A673 (cell line): ENCODE data around the gene CEACAM21. TPM values are rescaled to one million over a fixed set of nuclear protein-coding genes. Genes with fewer than 3 reads are reported as not detected.

Experiments used
- BruUV-seq: library from RNA; stranded (reverse); fragments of 400-500 nt; replicated peaks from 2 replicates; lab custom pipeline; 2021; lab: Mats Ljungman, UMichigan
- CTCF ChIA-PET: fragments of 300-600 bp; sonication (Branson Sonifier 250); formaldehyde crosslinking; loops from one replicate; lab custom pipeline; 2022; ENCODE audit warnings: antibody characterized with exemption; lab: Charles Lee
- POLR2A ChIA-PET: fragments of 300-600 bp; sonication (Branson Sonifier 250); formaldehyde crosslinking; loops from one replicate; lab custom pipeline; 2022; ENCODE audit warnings: antibody characterized with exemption; ENCODE audit not compliant: low non-redundant PET; lab: Charles Lee
- DNase-seq: peaks from one replicate; pipeline ENCODE4 v3.0.0-alpha.2; 2015; ENCODE audit warnings: low spot score
- H3K27ac ChIP-seq: fragments of 200-600 bp; sonication (generic); 2 replicates; pipeline ENCODE4 v1.5.1; 2016; ENCODE audit warnings: mixed run types, low read depth, mild to moderate bottlenecking, mixed read lengths, antibody characterized with exemption, low read length; ENCODE audit not compliant: poor library complexity, severe bottlenecking
- H3K27me3 ChIP-seq: fragments of 200-600 bp; sonication (generic); replicated peaks from 2 replicates; pipeline ENCODE4 v1.6.1; 2017; ENCODE audit warnings: mixed run types, low read depth, mild to moderate bottlenecking, mixed read lengths, antibody characterized with exemption, low read length; ENCODE audit not compliant: insufficient read depth, poor library complexity
- H3K36me3 ChIP-seq: fragments of 200-600 bp; sonication (generic); 2 replicates; pipeline ENCODE4 v1.6.1; 2016; ENCODE audit warnings: mixed run types, mild to moderate bottlenecking, mixed read lengths, antibody characterized with exemption, low read length; ENCODE audit not compliant: insufficient read depth, poor library complexity, severe bottlenecking
- H3K4me1 ChIP-seq: fragments of 200-600 bp; sonication (generic); 2 replicates; pipeline ENCODE4 v1.6.1; 2017; ENCODE audit warnings: mixed run types, mild to moderate bottlenecking, mixed read lengths, antibody characterized with exemption, low read length; ENCODE audit not compliant: insufficient read depth, poor library complexity, severe bottlenecking
- H3K4me3 ChIP-seq: fragments of 200-600 bp; sonication (generic); 2 replicates; pipeline ENCODE4 v1.5.1; 2016; ENCODE audit warnings: low read depth, mixed run types, mild to moderate bottlenecking, mixed read lengths, low read length; ENCODE audit not compliant: poor library complexity, severe bottlenecking
- H3K9me3 ChIP-seq: fragments of 200-600 bp; sonication (generic); 2 replicates; pipeline ENCODE4 v1.6.1; 2016; ENCODE audit warnings: mixed run types, low read depth, mild to moderate bottlenecking, mixed read lengths, antibody characterized with exemption, low read length; ENCODE audit not compliant: poor library complexity, severe bottlenecking
- EZH2 ChIP-seq: fragments of 200-600 bp; sonication (generic); IDR thresholded peaks from 2 replicates; pipeline ENCODE4 v1.6.1; 2017; ENCODE audit warnings: borderline replicate concordance, low read depth, mild to moderate bottlenecking, mixed read lengths, antibody characterized with exemption, low read length; ENCODE audit not compliant: poor library complexity, severe bottlenecking
- intact Hi-C: fragments of 100-400 bp; cut with micrococcal nuclease; formaldehyde crosslinking; loops from one replicate; pipeline ENCODE4 v1.10.0; 2022; ENCODE audit not compliant: unreplicated experiment
- total RNA-seq: library from RNA; stranded (reverse); gene quantifications from 2 replicates; pipeline ENCODE4 v1.2.3, GENCODE V29; 2021
- TF ChIP-seq, protein P1 (sequence below): fragments of 300-800, 200-600 bp; sonication (generic); conservative IDR thresholded peaks from 2 replicates; pipeline ENCODE4 v1.5.1; 2017; ENCODE audit warnings: low read depth, mild to moderate bottlenecking, antibody characterized with exemption, low read length, moderate library complexity, mixed read lengths

CEACAM21 gene
- total RNA-seq, 1 experiment from 2014 or later: 4.3 TPM

DNA sequence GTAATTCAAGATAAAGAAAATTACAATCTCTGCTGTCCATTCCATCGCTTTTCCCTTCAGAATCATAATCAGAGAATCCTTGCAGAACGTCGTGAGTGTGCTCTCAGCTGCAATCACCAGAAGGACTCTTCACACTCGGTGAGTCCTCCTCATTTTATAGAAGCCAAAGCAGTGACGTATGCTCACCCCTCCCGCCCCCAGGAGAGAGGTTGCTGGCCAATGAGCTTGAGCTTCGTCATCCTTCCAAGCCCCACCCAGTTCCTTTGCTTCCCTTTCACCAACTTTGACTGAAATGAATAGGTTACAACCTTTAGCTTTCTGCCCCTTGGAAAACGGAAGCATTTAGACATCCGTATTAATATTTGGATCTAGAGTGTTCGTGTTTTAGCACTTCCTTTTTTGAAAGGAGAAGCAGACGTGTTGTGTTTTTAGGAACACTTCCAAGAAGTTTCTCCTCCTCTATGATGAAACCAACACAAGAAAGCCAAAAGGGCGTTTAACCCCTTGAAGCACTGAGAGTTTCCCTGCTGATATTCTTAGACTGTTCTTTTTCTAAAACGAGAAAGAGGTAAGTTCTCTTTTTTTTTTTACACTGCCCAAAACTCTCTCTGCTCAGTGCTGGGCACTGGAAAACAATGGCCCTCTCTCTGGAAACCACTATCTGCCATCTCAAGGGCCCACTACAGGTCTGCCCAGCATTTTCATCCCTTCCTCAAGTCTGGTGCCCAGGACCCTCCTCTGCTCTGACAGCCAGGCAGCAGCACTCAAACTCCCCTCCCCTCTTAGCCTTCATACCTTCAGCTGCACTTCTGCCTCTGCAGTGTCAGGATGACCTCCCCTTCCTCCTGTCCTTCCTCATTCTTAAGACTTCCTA is 44.3 kb upstream of the CEACAM21 start:
- TSS peak; percentile 84 for BruUV-seq
- peak overlapping the region; percentile 2 for H3K4me3 ChIP-seq
- peak; percentile 91 for DNase-seq
- intact Hi-C loops: no loop called here
- CTCF ChIA-PET: interaction anchor here (2.2 kb wide), 1 partner anchor 32 kb away, joined by 10 read pairs; no protein-coding TSS in a partner anchor
- H3K27ac ChIP-seq: peak overlapping the region; percentile 61
- H3K9me3 ChIP-seq: no peaks in the 10 kb centered on the region
- peaks cover 9% of the 10 kb centered on the region for H3K27me3 ChIP-seq
- POLR2A ChIA-PET: interaction anchor here (0.7 to 1.4 kb wide), 3 partner anchors 20 to 92 kb away, joined by 3 to 4 read pairs (median 4); partner anchors contain the start of gene DMAC2
- peaks cover 10% of the 10 kb centered on the region for H3K4me1 ChIP-seq
- no peak for TF ChIP-seq EZH2
- TF ChIP-seq, protein P1, sequence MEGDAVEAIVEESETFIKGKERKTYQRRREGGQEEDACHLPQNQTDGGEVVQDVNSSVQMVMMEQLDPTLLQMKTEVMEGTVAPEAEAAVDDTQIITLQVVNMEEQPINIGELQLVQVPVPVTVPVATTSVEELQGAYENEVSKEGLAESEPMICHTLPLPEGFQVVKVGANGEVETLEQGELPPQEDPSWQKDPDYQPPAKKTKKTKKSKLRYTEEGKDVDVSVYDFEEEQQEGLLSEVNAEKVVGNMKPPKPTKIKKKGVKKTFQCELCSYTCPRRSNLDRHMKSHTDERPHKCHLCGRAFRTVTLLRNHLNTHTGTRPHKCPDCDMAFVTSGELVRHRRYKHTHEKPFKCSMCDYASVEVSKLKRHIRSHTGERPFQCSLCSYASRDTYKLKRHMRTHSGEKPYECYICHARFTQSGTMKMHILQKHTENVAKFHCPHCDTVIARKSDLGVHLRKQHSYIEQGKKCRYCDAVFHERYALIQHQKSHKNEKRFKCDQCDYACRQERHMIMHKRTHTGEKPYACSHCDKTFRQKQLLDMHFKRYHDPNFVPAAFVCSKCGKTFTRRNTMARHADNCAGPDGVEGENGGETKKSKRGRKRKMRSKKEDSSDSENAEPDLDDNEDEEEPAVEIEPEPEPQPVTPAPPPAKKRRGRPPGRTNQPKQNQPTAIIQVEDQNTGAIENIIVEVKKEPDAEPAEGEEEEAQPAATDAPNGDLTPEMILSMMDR: no peak
- no peaks in the 10 kb centered on the region for H3K36me3 ChIP-seq

DNA sequence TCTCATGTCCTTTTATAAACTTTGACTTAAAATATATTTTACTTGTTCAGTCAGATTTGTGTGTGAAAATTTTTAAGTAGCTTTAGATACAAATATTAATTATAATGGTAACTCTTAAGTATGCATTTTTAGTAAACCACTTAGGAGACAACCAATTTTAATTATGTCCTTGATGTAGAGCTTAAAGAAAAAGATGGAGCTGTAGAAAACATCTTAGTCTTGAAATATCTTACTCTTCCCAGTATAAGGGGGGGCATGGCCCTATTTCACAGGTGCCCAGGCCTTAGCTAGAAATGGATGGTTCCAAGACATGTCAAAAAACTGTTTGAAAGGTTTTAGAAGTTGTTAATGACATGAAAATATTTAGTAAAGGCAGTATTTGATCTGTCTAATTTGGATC is 43.4 kb upstream of the CEACAM21 start:
- no peak overlapping the region for H3K27ac ChIP-seq
- BruUV-seq: no TSS peak
- ChIA-PET CTCF (interaction anchor here (2.2 kb wide), 1 partner anchor 31 kb away, joined by 10 read pairs; no protein-coding TSS in a partner anchor), POLR2A (interaction anchor here (1.2 kb wide), 1 partner anchor 19 kb away, joined by 3 read pairs; no protein-coding TSS in a partner anchor)
- no peaks in the 10 kb centered on the region for H3K36me3 ChIP-seq
- H3K4me1 ChIP-seq: peaks cover 10% of the 10 kb centered on the region
- no peak overlapping the region for H3K4me3 ChIP-seq
- no peak for TF ChIP-seq EZH2
- TF ChIP-seq, protein P1: no peak
- intact Hi-C loops: no loop called here
- peaks cover 2% of the 10 kb centered on the region for H3K27me3 ChIP-seq
- H3K9me3 ChIP-seq: no peaks in the 10 kb centered on the region
- no peak for DNase-seq

DNA sequence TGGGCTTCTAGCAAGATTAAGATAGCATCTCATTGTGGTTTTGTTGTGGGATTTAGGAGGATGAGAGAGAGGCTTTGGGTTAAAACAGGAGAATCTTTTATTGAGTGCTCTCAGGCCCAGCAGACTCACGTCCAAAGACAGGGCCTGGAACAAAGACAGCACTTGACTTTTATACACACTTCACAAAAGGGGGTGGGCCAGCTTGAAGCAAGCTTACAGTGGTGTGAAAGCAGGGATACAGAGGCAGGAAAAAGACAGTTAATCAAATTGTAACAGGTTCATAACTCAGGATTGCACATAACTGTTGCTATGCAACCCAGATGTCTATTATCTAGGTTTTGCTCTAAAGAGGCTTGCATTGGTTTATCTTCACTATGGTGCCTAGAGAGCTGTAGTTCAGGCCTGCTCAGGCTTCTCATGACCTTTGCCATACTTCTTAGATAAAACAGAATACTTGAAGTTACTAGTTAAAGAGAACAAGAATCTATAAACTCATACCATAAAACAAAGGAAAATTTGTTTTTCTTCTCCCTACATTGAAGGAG is 42.2 kb upstream of the CEACAM21 start:
- Histone ChIP-seq H3K4me3 (no peak overlapping the region), H3K4me1 (peaks cover 10% of the 10 kb centered on the region), H3K9me3 (no peaks in the 10 kb centered on the region), H3K27me3 (no peaks in the 10 kb centered on the region), H3K36me3 (no peaks in the 10 kb centered on the region), H3K27ac (no peak overlapping the region)
- ChIA-PET POLR2A (no interaction called here), CTCF (no interaction called here)
- BruUV-seq: no TSS peak
- TF ChIP-seq, protein P1: no peak
- no peak for TF ChIP-seq EZH2
- intact Hi-C loops: no loop called here
- no peak for DNase-seq
